NCI-H1694 treated with DMSO at 0.1 percent for 48 hours (cell line): ENCODE measurements around the gene F11R.
"Not testable (repeated sequence)": the region's sequence is repeated elsewhere in the genome, so short reads cannot be mapped to it uniquely, and the experiment has no call there.

Experiments used
- DNase-seq: peaks from one replicate; lab custom pipeline; 2025; lab: John Stamatoyannopoulos, UW

Gene F11R

GRCh38 chr1:160971618-160972056 lies 49.3 kb downstream of the F11R start:
- no peak for DNase-seq

GRCh38 chr1:160963521-160963920 lies 57.4 kb downstream of the F11R start:
- no peak for DNase-seq

- DNase-seq = no peak
Observed at GRCh38 chr1:160961419-160961818, 59.5 kb downstream of the F11R start.

- no peak for DNase-seq
Observed at GRCh38 chr1:160956966-160957365, 64.0 kb downstream of the F11R start.

- peak; percentile 34 for DNase-seq
Observed at GRCh38 chr1:160954158-160955104, 66.5 kb downstream of the F11R start, which contains the start of gene ITLN2. Gene ITLN2, minus strand, starts transcription at chr1:160954809. Its CDS starts 68 bp downstream, at chr1:160954741.

GRCh38 chr1:160953030-160953429 lies 67.9 kb downstream of the F11R start:
- DNase-seq = no peak

- DNase-seq = no peak
Observed at GRCh38 chr1:160952129-160952510, 68.8 kb downstream of the F11R start.

- peak; percentile 45 for DNase-seq
Observed at GRCh38 chr1:160951443-160952128, 69.4 kb downstream of the F11R start.

- DNase-seq = no peak
Observed at GRCh38 chr1:160950657-160951056, 70.3 kb downstream of the F11R start.

GRCh38 chr1:160949881-160950280 lies 71.1 kb downstream of the F11R start:
- no peak for DNase-seq

- DNase-seq = not testable (repeated sequence)
Observed at GRCh38 chr1:160949216-160949880, 71.6 kb downstream of the F11R start.

GRCh38 chr1:160947174-160947759 lies 73.7 kb downstream of the F11R start:
- DNase-seq = not testable (repeated sequence)

- not testable (repeated sequence) for DNase-seq
Observed at GRCh38 chr1:160945881-160946280, 75.1 kb downstream of the F11R start.
